ENCODE results near the gene DIABLO. TPM values are rescaled to one million over a fixed set of nuclear protein-coding genes. Genes with fewer than 3 reads are reported as not detected.

The DIABLO gene
- total and polyA plus RNA-seq, 2 donors (not counting 1 experiment from before 2014, with no cell fraction given) = 59.6 to 60.6 TPM

GRCh38 chr12:122207391-122207790 lies 18.5 kb downstream of the DIABLO start:
- no peaks in the 10 kb centered on the region for H4K20me1 ChIP-seq (ENCODE audit: control insufficient read depth, extremely low read depth, insufficient read depth, low read length)
- no peaks in the 10 kb centered on the region for H3K4me1 ChIP-seq (ENCODE audit: control insufficient read depth, extremely low read depth, insufficient read depth, low read length)
- no peak overlapping the region for H3K4me2 ChIP-seq (ENCODE audit: extremely low read depth, insufficient read depth, low read length)
- no peak for DNase-seq (ENCODE audit: low read depth in 2 of 2)
- no peak overlapping the region for H3K27ac ChIP-seq (ENCODE audit: insufficient read depth, low read length)
- no peaks in the 10 kb centered on the region for H3K9me3 ChIP-seq (ENCODE audit: control insufficient read depth, insufficient read depth, low read depth, low read length)
- H3K36me3 ChIP-seq (ENCODE audit: control insufficient read depth, insufficient read depth, low read length) = peaks cover 8% of the 10 kb centered on the region
- no peak for TF ChIP-seq EZH2 (IDR thresholded peaks at IDR 0.05; ENCODE audit: low read length, missing control alignments)
- TF ChIP-seq, protein P1, sequence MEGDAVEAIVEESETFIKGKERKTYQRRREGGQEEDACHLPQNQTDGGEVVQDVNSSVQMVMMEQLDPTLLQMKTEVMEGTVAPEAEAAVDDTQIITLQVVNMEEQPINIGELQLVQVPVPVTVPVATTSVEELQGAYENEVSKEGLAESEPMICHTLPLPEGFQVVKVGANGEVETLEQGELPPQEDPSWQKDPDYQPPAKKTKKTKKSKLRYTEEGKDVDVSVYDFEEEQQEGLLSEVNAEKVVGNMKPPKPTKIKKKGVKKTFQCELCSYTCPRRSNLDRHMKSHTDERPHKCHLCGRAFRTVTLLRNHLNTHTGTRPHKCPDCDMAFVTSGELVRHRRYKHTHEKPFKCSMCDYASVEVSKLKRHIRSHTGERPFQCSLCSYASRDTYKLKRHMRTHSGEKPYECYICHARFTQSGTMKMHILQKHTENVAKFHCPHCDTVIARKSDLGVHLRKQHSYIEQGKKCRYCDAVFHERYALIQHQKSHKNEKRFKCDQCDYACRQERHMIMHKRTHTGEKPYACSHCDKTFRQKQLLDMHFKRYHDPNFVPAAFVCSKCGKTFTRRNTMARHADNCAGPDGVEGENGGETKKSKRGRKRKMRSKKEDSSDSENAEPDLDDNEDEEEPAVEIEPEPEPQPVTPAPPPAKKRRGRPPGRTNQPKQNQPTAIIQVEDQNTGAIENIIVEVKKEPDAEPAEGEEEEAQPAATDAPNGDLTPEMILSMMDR (conservative IDR thresholded peaks at IDR 0.05 in 1 of 2, IDR thresholded peaks at IDR 0.05 in 1 of 2; ENCODE audit: low read depth in 1 of 2, low read length in 2 of 2) = no peak
- no peak overlapping the region for H3K9ac ChIP-seq (ENCODE audit: insufficient read depth, low read length)
- no peak overlapping the region for H2AFZ ChIP-seq (ENCODE audit: low read length)
- no peak overlapping the region for H3K4me3 ChIP-seq (replicated peaks in 1 of 4; ENCODE audit: control extremely low read depth in 1 of 4, insufficient read depth in 1 of 4, low read depth in 3 of 4, low read length in 4 of 4)
- no peaks in the 10 kb centered on the region for H3K79me2 ChIP-seq (ENCODE audit: control insufficient read depth, insufficient read depth, low read length)
- H3K27me3 ChIP-seq (ENCODE audit: control insufficient read depth, insufficient read depth, low read length) = peaks cover 12% of the 10 kb centered on the region

GRCh38 chr12:122206976-122207375 lies 18.9 kb downstream of the DIABLO start:
- Histone ChIP-seq H3K4me1 (ENCODE audit: control insufficient read depth, extremely low read depth, insufficient read depth, low read length) (no peaks in the 10 kb centered on the region), H3K27ac (ENCODE audit: insufficient read depth, low read length) (no peak overlapping the region), H3K36me3 (ENCODE audit: control insufficient read depth, insufficient read depth, low read length) (peaks cover 5% of the 10 kb centered on the region), H3K9ac (ENCODE audit: insufficient read depth, low read length) (no peak overlapping the region), H3K79me2 (ENCODE audit: control insufficient read depth, insufficient read depth, low read length) (no peaks in the 10 kb centered on the region), H3K9me3 (ENCODE audit: control insufficient read depth, insufficient read depth, low read depth, low read length) (no peaks in the 10 kb centered on the region), H3K4me2 (ENCODE audit: extremely low read depth, insufficient read depth, low read length) (no peak overlapping the region), H2AFZ (ENCODE audit: low read length) (no peak overlapping the region), H3K4me3 (replicated peaks in 1 of 4; ENCODE audit: control extremely low read depth in 1 of 4, insufficient read depth in 1 of 4, low read depth in 3 of 4, low read length in 4 of 4) (no peak overlapping the region), H3K27me3 (ENCODE audit: control insufficient read depth, insufficient read depth, low read length) (peaks cover 12% of the 10 kb centered on the region), H4K20me1 (ENCODE audit: control insufficient read depth, extremely low read depth, insufficient read depth, low read length) (no peaks in the 10 kb centered on the region)
- TF ChIP-seq EZH2 (IDR thresholded peaks at IDR 0.05; ENCODE audit: low read length, missing control alignments) = no peak
- TF ChIP-seq, protein P1 (conservative IDR thresholded peaks at IDR 0.05 in 1 of 2, IDR thresholded peaks at IDR 0.05 in 1 of 2; ENCODE audit: low read depth in 1 of 2, low read length in 2 of 2) = no peak
- no peak for DNase-seq (ENCODE audit: low read depth in 2 of 2)

DNA sequence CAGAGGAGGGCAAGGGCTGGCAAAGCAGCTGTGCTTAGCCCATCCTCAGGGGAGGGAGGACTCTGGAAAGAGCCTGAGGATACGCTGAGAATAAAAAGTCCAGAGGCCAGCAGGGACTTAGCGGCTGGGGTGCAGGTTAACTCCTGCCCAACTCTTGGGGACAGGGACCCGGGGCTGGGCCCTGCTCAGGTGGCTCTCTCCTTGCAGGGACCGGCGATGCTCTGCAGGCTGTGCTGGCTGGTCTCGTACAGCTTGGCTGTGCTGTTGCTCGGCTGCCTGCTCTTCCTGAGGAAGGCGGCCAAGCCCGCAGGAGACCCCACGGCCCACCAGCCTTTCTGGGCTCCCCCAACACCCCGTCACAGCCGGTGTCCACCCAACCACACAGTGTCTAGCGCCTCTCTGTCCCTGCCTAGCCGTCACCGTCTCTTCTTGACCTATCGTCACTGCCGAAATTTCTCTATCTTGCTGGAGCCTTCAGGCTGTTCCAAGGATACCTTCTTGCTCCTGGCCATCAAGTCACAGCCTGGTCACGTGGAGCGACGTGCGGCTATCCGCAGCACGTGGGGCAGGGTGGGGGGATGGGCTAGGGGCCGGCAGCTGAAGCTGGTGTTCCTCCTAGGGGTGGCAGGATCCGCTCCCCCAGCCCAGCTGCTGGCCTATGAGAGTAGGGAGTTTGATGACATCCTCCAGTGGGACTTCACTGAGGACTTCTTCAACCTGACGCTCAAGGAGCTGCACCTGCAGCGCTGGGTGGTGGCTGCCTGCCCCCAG lies 19.6 kb downstream of the DIABLO start:
- Histone ChIP-seq H3K4me1 (ENCODE audit: control insufficient read depth, extremely low read depth, insufficient read depth, low read length) (no peaks in the 10 kb centered on the region), H3K27ac (ENCODE audit: insufficient read depth, low read length) (no peak overlapping the region), H3K9ac (ENCODE audit: insufficient read depth, low read length) (no peak overlapping the region), H3K9me3 (ENCODE audit: control insufficient read depth, insufficient read depth, low read depth, low read length) (no peaks in the 10 kb centered on the region), H2AFZ (ENCODE audit: low read length) (no peak overlapping the region), H3K36me3 (ENCODE audit: control insufficient read depth, insufficient read depth, low read length) (peaks cover 5% of the 10 kb centered on the region), H3K79me2 (ENCODE audit: control insufficient read depth, insufficient read depth, low read length) (no peaks in the 10 kb centered on the region), H3K4me2 (ENCODE audit: extremely low read depth, insufficient read depth, low read length) (no peak overlapping the region), H3K27me3 (ENCODE audit: control insufficient read depth, insufficient read depth, low read length) (peaks cover 12% of the 10 kb centered on the region), H4K20me1 (ENCODE audit: control insufficient read depth, extremely low read depth, insufficient read depth, low read length) (no peaks in the 10 kb centered on the region), H3K4me3 (replicated peaks in 1 of 4; ENCODE audit: control extremely low read depth in 1 of 4, insufficient read depth in 1 of 4, low read depth in 3 of 4, low read length in 4 of 4) (no peak overlapping the region)
- no peak for TF ChIP-seq EZH2 (IDR thresholded peaks at IDR 0.05; ENCODE audit: low read length, missing control alignments)
- TF ChIP-seq, protein P1 (conservative IDR thresholded peaks at IDR 0.05 in 1 of 2, IDR thresholded peaks at IDR 0.05 in 1 of 2; ENCODE audit: low read depth in 1 of 2, low read length in 2 of 2) = no peak
- DNase-seq (ENCODE audit: low read depth in 2 of 2) = no peak

Data from fibroblast of lung (primary cell).